GM11168 (cell line): Measurements from ENCODE around the gene TP73.

Experiments used
- in situ Hi-C: fragments of 300-500 bp; cut with MboI; formaldehyde crosslinking; loops from one replicate; pipeline ENCODE4 v1.12.0; 2022; ENCODE audit warnings: low sequenced_read_pairs; ENCODE audit not compliant: unreplicated experiment

TP73 gene

DNA sequence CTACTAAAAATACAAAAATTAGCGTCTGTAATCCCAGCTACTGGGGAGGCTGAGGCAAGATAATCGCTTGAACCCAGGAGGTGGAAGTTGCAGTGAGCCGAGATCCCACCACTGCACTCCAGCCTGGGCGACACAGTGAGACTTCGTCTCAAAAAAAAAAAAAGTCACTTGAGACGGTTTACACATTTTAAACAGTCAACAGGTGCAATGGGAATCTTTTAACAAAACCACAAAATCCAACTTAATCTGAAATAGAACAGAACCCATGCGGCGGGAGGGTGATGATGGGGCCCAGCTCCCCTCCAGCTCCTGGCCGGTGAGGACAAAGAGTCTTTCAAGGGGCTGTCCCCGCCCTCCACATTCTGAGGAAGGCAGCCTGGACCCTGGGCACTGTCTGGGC, 48.3 kb downstream of the TP73 start:
- in situ Hi-C loops: no loop called here

DNA sequence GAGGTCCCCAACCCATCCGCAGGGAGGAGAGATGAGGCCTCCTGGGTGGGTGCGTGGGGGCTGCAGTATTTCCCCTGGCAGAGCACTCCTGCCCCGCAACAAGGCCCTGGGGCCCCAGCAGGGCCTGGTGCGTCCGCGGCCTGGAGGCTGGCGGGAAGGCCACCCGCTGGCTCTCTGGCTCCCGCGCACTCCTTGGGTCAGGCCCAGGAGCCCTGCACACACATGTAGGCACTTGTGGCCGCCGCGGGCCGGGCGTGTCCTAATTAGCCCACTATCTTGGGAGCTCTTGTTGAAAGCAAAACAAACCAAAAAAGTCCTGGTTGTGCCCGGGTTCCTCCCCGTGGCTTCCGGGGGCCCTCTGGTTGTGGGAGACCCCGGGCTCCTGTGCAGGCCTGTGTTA, 50.2 kb downstream of the TP73 start:
- in situ Hi-C loops: no loop called here

- in situ Hi-C loops: no loop called here
Observed at GRCh38 chr1:3702990-3703728, 50.8 kb downstream of the TP73 start.

DNA sequence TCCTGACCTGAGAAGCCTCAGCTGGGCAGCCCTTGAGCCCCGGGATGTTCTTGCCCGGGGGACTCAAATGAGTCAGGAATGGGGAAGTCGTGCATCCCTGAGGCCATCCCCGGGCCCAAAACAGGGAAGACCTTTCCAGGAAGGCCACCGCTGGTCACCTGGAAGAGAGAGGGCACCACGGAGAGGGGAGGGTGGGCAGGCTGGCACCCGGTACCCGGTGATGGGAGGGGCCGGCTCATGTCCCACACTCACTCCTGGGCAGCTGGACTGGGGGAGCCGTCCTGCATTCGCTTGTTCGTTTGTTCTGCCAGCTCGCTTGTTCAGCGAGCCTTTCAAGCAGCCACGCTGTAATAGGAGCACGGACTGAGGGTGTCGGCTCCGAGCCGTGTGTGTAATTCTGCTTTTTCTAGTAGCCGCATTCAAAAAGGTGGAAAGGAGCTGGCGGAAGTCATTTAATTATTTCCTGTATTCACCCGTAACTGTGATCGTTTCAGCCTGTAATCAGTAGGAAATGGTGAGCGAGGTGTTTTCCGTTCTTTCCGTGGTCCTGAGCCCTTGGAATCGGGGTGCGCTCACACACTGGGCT, 51.6 kb downstream of the TP73 start:
- in situ Hi-C loops: no loop called here

DNA sequence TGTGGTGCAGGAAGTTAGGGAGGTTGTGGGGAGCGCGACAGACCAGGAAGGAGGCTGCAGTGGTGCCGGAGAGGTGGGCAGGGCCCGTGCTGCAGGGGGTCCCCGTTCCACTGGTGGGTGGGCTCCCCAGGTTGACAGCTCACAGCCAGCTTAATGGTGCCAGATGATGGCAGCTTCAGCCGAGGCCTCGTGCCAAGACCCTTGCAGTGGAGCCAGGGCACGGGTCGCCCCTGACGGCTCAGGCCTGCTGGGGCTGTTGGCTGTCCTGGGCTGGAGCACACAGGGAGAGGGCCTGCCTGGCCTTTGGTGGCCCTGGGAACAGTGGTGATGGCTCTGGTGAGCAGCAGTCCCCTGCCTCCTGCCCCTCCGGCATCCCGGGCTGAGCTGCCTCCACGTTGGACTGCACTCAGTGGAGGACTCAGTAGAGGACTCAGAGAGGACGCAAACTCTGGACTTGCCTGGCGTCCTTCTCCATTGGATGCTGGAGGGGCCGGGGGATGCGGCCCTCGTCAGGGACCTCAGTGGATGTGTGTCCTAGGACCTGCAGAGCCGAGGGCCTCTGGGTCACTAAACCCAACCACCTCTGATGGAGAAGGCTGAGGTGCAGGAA, 53.1 kb downstream of the TP73 start:
- in situ Hi-C loops: no loop called here

GRCh38 chr1:3706651-3707297, 54.5 kb downstream of the TP73 start:
- in situ Hi-C loops: no loop called here

DNA sequence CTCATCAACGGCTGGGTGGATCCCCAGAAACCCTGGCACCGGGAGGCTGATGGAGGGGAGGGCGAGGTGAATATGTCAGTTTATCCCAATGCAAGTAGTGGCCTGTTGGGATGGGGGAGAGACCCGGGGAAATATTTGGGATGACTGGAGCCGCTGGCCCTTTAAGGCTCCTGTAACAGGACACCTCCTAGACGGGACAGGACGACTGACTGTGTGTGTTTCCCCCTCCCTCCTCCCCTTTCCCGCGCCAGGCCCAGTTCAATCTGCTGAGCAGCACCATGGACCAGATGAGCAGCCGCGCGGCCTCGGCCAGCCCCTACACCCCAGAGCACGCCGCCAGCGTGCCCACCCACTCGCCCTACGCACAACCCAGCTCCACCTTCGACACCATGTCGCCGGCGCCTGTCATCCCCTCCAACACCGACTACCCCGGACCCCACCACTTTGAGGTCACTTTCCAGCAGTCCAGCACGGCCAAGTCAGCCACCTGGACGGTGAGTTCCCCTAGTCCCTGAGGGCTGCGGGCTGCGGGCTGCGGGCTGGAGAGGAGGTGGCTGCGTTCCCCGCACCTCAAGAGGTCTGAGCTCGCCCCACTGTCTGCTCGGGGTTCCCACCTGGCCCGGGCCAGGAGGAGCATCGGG, 55.1 kb downstream of the TP73 start:
- in situ Hi-C loops: no loop called here

GRCh38 chr1:3707939-3708328, 55.6 kb downstream of the TP73 start:
- in situ Hi-C loops: no loop called here

DNA sequence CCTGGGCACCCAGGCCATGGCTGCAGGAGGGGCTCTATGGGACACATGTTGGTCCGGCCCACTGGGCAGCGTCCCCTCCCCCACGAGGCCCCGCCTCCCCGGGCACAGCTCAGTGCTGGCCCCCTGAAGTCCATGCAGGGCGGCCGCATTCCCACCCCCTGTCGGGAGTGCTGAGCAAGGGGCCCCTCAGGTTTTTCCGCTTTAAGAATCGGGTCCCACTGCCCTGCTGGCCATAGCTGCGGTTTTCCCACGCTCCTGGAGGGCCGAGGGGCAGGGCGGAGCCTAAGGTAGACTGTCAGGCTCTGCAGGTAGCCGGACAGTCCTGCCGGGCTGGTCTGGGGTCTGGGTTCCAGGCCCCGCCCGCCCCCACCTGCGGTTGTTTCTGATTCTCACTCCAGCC, 56.5 kb downstream of the TP73 start:
- in situ Hi-C loops: no loop called here

- in situ Hi-C loops: no loop called here
Observed at GRCh38 chr1:3710251-3710650, 57.9 kb downstream of the TP73 start.

- in situ Hi-C loops: no loop called here
Observed at GRCh38 chr1:3711381-3711779, 59.1 kb downstream of the TP73 start.

DNA sequence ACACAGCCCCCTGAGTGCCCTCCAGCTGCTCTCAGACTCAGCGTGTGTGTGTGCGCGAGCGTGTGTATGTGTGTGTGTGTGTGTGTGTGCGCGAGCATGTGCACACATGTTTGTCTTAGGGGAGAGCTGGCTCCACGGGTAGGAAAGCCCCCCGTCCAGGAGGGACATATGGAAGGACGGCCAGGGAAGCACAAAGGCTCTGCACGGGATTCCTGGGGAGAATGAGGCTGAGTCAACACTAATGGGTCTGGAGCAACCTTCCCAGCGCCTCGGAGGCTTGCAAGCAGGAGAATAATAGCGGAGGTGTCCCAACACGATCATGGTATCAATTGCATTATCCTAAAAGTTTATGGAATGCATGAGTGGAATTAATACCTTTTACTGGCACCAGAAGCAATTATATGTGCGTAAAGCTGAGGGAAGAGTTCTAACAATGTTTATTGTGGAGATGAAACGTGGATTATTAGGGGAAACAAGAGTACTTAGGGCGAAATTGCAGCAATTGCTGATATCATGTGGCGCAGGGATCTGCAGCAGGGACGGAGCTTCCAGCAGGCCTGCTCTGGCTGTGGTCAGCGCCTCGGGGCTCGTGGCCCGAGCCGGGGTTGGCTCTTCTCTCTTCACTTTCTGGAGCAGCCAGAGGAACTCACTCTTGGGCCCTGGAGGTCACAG, 59.6 kb downstream of the TP73 start:
- in situ Hi-C loops: no loop called here

GRCh38 chr1:3712573-3713535, 60.5 kb downstream of the TP73 start:
- in situ Hi-C loops: no loop called here

DNA sequence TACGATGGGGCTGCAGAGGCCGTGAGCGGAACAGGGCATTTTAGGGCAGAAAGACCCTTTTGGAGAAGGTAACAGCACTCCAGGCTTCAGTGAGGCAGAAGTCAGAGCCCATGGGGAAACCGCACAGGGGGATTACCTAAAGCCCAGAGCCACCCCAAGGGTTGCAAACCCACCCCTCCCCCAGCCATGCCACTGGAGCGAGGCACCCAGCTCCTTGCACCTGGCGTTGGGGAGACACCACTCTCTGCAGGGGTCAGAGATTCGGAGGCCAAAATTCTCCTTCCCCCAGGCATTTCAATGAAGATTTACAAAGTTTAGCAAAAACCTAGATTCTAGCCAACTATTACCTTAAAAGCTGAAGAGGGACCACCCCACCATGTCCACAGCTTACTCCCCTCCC, 61.5 kb downstream of the TP73 start:
- in situ Hi-C loops: no loop called here

GRCh38 chr1:3714284-3714741, 62.0 kb downstream of the TP73 start:
- in situ Hi-C loops: no loop called here

- in situ Hi-C loops: no loop called here
Observed at GRCh38 chr1:3714814-3715213, 62.5 kb downstream of the TP73 start.

DNA sequence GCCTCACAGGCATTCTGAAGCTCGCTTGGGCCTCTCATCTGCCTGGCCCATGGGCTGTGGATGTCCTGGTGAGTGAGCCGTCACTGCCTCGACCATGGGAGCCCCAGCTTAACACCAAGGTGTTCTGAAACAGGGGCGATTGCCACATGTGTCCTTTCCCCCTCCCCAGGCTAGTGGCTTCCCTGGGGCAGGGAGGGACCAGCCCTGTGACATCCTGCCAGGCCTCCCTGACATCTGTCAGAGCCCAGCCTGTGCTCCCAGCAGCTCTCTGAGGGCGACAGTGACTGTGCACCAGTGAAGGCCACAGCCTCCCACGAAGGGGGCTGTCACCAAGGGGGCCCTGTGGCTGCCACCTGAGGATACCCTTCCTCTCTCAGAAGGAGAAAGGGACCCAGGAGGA, 64.0 kb downstream of the TP73 start:
- in situ Hi-C loops: no loop called here

DNA sequence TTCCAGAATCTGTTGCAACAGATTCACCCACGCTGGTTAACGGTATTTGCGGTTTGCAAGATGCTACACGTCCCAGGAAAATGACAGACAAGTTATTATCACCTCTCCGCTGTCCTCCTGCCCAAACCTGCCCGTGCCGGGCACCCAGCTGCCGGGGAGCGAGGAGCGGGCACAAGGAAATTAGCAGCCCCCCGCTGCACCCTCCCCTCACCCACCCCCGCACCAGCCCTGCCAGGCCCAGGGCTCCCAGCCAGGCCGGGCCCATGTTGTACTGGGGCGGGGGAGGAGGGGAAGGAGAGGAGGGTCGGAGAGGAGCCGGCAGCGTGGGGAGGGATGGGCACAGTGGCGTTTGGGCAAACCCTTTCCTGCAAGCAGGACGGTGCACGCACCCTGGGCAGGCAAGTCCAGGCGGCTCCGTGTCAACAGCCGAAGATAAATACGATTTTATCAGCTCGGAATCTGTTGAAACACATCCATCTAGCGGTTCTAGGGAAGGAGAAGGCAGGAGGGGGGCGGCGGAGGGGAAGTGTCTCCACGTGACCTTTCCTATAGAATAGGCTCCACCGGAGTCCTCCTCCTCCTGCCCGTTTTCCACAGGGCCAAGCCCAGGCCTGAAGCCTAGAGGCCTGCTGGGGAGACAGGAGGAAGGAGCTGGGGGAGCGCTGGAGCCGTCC, 64.9 kb downstream of the TP73 start:
- in situ Hi-C loops: no loop called here
